Middle frontal gyrus (tissue), 1 donor: ENCODE results near the gene MED9.

Source experiments
- DNase-seq: peaks from one replicate; pipeline ENCODE4 v3.0.0-alpha.2; 2015; ENCODE audit warnings: low spot score; ENCODE audit errors: extremely low spot score

MED9 gene

GRCh38 chr17:17503566-17504130, 26.8 kb downstream of the MED9 start:
- peak; percentile 69 for DNase-seq

- DNase-seq, result no peak
These were observed 27.7 kb downstream of the MED9 start for GRCh38 chr17:17504341-17505140.

GRCh38 chr17:17505151-17505550, 28.4 kb downstream of the MED9 start:
- no peak for DNase-seq

DNA sequence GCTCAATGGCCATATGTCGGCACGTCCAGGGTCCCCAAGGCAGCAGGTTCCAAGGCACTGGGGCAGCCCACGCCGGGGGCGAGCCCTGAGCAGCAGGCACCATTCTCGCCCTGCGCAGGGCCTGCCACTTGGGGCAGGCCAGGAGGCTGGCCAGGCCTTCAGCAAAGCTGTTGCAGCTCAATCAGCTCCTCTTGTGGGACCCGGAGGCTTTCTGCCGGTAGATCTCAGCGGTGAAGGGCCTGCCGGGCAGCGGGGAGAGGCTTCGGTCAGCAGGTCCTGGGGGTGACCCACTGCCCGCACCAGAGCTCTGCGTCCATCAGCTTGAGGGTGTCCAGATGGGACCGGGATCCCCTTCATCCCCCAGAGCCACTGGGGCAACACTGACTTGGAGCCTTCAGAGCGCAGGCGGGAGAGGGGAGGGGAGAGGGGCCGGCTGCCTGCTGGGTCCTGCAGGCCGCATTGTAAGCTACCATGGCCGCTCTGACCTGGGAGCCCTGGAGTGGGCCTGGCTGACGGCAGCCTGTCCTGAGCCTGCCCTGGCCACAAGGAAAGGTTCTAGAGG, 28.9 kb downstream of the MED9 start:
- no peak for DNase-seq

DNA sequence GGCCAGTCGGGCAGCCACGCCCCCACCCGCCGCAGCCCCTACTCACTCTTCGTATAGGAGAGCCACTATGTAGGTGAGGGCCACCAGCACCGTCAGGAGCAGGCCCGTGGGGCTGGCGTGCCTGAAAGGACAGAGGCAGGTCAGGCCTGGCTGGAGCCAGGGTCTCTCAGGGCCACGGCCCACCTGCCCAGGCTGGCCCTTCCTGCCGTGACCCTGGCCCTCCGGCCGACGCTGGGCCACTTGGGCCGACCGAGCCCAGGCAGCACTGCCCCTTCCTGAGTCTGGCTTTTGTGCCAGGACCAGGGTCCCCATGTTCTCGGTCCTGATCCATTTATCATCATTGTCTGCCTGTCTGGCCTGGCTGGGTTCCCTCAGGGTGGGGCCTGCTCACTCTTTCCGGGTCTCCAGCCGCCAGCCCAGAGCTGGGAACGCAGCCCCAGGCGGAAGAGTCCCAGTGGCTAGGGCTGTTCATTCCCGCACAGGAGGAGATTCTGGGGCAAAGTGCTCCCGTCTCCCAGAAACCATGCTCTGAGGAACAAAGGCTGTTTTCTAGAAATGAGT, 29.5 kb downstream of the MED9 start:
- DNase-seq, result no peak

DNA sequence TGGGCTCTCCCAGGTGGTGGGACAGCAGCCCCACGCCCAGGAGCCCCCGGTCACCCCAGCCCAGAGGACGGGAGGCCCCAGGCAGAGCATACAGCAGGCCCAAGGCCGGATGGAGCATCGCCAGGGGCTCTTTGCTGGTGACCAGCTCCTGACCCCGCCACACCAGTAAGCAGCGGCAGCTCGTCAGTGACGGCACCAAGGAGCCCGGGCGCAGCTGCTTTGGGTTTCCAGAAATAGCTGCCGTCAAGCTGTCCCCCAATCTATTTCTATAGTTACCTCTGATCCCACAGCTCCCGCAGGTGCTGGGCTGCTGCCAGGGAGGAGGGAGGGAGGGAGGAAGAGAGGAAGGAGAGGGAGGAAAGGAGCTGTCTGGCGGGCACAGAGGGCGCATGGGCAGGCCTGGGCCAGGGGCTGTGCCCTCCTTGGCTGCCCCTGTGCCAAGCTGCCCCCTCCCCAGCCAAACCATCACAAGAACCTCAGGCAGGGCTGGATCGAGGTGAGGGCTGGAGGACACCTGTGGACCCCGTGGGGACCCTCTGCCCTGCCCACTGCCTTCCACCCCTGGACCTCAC, 30.2 kb downstream of the MED9 start:
- DNase-seq, result no peak

- DNase-seq, result no peak
These were observed 30.7 kb downstream of the MED9 start for GRCh38 chr17:17507465-17508011.

GRCh38 chr17:17508019-17508535, 31.3 kb downstream of the MED9 start:
- no peak for DNase-seq

DNA sequence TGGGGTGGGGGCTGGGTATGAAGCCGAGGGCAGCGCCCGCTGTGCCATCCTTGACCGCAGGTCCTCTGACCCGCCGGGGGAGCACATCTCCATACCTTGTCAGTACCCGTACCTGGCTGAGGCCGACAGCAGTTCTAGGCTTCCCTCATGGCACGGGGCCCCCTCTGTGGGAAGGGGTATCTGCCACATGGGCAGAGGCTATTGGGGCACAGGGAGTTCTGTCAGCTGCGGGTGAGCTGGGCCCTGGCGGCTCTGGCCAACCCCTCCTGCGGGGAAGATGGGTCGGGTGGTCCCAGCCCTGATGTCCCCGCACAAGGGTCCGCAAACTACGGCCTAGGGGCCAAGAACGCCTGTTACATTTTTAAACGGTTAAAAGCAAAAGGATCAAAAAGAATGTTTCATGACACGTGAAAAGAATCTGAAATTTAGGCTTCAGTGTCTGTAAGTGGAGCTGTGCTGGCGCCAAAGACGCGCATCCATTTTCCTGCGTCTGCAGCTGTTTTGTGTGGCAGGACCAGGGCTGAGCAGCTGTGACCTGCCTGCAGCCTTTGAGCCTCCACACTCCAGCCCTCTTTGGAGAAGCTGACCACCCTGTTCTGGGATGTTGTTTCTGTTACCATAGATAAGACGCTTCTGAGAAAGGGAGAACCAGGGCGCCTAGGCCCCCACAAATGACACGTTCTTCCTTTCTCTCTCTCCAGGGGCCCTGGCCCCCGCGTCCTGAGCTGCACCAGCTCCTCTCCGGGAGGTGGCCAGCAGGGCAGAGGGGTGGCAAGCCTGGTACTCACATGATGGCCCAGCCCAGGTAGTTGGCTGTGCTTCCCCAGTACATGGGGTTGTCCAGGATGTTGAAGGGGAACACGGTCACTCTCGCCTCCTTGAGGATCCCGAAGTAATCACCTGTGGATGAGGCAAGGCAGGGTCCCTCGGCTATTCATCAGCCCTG, 32.1 kb downstream of the MED9 start:
- no peak for DNase-seq

GRCh38 chr17:17509601-17510425, 33.0 kb downstream of the MED9 start:
- no peak for DNase-seq

DNA sequence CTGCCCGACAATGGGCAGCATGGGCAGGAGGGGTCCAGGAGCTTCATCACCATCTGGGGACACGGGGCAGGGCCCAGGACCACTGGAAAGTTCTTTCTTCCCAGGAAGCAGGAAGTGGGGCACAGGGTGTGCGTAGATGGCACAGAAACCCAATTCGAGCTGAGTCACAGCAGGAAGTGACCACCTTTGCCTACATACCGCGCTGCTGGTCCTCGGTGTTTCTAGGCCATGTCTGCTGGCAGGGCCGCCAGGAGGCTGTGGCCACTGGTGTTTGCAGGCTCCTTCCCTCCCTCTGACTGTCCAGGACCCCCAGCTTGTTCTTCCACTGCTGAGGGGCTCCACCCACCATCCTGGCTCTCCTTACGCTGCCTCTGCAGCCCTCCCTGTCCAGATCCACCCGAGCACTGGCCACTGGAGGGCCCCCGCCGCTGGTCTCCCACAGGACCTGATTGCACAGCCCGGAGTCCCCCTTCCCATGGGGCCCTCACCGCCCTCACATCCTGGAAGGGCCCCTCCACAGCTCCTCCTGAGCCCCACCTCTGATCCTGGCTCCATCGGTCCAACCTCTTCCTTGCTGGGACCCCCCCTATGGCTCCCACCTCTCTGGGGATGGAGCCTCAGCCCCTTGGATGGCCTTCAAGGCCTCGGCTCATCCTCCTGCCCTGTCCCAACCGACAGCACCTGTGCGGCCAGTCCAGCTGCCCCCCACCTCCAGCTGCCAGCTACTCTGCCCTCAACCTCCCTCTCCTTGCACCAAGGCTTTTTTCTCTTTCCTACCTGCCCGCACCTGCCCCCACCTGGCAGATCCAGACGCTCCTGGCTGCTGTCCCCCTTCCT, 33.9 kb downstream of the MED9 start:
- DNase-seq, result no peak

DNA sequence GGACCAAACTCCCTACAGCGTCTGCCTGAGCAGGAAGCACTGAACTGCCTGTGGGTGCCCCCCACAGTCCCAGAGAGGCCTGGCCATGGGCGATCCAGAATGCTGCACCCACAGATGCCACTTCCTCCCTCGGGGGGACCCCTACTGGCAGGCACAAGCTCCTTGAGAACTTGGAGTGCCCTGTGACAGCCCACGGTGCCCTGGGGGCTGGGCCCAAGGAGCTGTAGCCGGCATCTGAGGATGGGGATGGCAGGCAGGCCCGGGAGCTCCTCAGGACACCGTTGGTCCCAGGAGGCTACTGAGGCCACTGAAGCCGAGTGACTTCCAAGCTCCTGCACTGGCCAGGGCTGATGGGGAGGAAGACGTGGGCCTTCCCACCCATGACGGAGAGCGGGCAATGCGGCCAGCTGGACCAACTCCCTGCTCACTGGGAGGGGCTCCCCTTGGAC, 34.5 kb downstream of the MED9 start:
- no peak for DNase-seq

GRCh38 chr17:17511881-17512858, 35.4 kb downstream of the MED9 start:
- DNase-seq, result no peak

DNA sequence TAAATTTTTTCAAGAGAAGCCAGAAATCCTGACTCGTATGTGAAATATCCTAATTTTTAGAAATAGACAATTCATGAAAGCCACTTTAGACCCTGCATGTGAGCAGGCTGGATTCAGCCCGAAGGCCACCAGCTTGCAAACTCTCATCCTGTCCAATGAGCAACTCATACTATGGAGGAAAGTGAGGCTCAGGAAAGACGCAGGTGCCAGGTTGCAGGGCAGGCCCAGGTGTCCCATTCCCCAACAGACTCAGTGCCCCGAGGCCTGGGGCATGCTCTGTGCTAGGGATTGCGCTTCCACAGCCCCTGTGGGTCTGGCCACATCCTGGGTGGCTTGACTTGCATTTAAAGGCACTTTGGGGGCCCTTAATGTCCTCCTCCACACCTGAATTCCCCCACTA, 36.1 kb downstream of the MED9 start:
- DNase-seq, result no peak

GRCh38 chr17:17513626-17514025, 36.8 kb downstream of the MED9 start:
- DNase-seq, result no peak

DNA sequence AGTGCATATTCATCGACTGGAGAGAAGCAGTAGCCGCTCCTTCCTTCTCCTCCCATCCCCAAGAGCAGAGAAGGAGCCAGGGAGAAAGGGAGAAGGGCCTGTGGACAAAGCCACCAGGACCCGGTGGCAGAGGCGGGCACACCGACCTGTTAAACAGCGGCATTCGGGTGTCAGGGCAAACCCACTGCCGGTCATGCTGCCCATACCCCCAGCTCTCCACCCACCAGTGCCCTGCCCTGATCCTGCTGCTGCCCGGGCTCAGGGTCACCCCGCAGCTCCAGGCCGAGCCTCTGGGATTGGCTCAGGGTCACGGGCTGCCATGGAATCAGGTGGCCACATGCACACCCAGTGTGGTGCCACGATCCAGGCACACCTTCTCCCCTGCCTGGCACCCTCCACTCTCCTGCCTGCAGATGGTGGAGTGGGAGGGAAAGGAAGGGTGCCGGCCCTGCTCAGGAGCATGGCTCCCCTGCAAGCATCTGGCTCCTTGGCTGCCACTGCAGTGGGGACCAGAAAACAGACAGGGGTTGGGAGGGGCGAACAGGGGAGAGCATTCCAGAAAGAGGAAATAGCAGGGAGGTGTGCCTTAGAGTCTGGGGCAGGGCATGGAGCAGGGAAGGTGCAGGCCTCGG, 37.7 kb downstream of the MED9 start:
- DNase-seq, result no peak
